Stimulated activated naive CD4-positive, alpha-beta T cell (primary cell): Measurements from ENCODE around the gene TBK1.

Experiments used
- DNase-seq, 6 experiments: peaks; one replicate each; lab custom pipeline; 2025; lab: John Stamatoyannopoulos, UW

Gene TBK1

DNA sequence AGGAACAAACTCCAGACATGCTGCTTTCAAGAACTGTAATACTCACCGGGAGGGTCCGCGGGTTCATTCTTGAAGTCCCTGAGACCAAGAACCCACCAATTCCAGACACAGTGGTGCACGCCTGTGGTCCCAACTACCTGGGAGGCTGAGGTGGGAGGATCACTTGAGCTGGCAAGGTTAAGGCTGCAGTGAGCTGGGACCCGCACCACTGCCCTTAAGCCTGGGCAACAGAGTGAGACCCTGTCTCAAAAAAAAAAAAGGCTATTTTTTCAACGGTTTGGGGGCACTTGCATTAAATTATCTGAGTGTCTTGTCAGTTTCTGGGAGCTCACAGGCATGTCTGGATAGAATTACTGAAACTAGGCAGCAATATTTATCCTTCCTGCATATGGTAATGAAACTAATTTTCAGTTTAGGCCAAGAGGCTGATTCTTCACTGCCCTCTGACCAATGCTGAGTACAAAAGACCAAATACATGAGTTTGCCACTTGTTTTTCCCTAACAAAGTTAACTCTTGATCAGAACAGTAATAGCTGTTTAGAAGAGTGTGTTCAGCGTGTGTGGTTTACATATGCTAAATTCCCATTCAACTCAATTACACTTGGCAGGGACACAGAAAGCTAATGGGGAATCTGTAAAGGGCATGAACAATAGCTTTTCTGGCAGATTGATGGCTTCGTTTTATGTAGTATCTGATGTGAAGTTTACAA is 92.6 kb downstream of the TBK1 start:
- no peak for DNase-seq

DNA sequence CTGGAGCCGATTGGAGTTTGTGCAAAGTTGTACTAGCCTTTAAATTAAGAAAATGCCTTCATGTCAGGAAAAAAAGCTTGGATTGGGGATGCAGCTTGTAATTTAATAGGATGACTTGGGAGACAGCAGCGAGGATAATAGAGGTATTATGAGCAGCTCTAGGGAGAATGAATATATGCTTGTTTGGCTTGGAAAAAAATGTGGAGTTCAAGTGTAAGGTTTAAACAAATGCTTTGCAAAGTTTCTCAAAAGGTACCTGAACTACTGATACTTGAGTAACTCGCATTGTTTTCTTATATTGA is 93.1 kb downstream of the TBK1 start:
- no peak for DNase-seq

DNA sequence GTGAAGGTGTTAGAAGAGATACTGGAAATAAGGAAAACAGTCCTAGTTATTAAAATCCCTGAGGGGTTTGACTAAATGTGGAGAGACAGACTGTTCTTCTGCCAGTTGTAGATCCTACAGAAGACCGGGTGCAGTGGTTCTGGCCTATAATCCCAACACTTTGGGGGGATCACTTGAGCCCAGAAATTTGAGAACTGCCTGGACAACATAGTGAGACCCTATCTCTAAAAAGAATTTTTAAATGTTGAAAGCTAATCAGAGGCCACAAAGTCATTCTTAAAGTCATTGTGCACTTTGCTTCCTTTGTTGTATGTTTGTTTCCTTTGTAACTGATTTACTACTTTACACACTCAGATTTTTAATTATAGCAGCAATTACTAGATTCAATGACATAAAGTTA is 97.2 kb downstream of the TBK1 start:
- no peak for DNase-seq

DNA sequence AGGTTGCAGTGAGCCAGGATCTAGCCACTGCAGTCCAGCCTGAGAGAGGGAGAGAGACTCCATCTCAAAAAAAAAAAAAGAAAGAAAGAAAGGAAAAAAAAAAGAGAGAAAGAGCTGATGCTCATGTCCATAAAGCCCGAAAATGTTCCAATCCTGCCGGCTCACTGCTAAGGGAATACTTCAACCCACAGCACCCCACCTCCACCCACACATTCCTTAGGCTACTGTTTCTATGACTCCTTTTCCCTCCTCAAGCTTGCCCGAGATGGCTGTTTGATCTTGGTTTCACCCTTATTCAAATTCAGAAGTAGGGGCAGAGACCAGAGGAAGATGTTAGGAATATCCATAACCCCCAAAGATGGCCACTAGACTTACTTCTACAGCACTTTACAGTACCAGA is 98.8 kb downstream of the TBK1 start:
- DNase-seq, result no peak

DNA sequence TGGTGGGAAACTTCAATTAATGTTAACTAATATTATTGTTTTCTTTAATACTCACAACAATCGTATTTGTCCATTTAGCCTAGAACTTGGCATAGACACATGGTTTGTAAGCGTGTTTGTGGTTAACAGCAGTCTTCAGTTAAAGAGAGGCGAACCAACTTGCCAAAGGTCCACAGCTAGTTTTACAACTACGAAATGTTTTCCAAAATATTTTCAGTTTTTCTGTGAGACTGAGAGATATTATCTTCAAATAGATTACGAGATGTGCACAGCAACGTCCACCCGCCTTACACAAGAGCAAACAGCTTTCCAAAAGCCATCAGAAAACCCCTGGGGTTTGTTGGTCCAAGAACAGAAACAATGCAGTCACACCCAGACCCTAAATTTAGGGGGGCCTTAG is 99.8 kb downstream of the TBK1 start:
- no peak for DNase-seq
